ENCODE results near the gene MC2R.

MC2R gene

DNA sequence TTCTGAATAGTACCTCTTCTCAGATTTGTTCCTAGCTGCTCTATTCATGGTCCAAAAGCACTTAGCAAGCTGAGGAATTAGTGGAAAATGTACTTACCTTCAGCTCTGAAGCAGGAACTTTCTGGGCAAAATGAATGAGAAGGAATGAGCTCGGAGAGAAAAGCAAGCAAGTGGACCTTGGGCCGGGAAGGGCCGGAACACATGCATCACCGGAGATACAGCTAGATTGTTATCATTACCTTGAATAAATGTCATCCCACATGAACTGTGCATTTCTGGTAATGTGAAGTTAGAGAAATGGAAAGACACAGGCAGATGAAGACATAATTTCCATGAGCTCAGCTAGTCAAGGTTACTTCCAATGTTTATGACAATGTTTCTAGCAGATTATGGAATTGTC is at the start of gene MC2R:
Gene MC2R, minus strand, starts transcription at position 146 of the 400 bp plus-strand sequence. CDS start 30,018 bp downstream, outside the sequence.
- no peak for DNase-seq (ENCODE audit: low read depth, low spot score)

GRCh38 chr18:13945811-13946210 is 30.5 kb upstream of the MC2R start:
- DNase-seq (ENCODE audit: low read depth, low spot score): no peak

GRCh38 chr18:13943338-13943737 is 28.0 kb upstream of the MC2R start:
- no peak for DNase-seq (ENCODE audit: low read depth, low spot score)

GRCh38 chr18:13940326-13940725 is 25.0 kb upstream of the MC2R start:
- DNase-seq (ENCODE audit: low read depth, low spot score): no peak

GRCh38 chr18:13934676-13935075 is 19.3 kb upstream of the MC2R start:
- no peak for DNase-seq (ENCODE audit: low read depth, low spot score)

DNA sequence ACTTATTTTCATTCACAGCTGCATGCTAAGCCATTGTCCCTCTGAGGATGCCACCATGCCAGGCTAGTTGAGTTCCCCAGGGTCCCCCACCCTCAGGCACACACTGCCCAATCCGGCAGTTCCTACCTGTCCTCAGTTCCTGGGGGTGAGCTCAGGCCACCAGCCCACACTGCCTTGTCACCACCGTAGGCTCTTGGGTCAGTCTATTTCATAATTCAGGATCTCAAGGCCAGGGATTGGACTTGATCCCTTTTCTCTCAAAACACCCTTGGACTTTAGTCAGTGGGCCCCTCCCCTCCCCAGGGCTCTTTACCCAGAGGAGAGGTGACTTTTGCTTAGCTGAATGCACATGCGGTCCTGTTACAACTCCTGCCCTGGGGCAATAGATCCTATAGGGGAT is 18.7 kb upstream of the MC2R start:
- DNase-seq (ENCODE audit: low read depth, low spot score): no peak

DNA sequence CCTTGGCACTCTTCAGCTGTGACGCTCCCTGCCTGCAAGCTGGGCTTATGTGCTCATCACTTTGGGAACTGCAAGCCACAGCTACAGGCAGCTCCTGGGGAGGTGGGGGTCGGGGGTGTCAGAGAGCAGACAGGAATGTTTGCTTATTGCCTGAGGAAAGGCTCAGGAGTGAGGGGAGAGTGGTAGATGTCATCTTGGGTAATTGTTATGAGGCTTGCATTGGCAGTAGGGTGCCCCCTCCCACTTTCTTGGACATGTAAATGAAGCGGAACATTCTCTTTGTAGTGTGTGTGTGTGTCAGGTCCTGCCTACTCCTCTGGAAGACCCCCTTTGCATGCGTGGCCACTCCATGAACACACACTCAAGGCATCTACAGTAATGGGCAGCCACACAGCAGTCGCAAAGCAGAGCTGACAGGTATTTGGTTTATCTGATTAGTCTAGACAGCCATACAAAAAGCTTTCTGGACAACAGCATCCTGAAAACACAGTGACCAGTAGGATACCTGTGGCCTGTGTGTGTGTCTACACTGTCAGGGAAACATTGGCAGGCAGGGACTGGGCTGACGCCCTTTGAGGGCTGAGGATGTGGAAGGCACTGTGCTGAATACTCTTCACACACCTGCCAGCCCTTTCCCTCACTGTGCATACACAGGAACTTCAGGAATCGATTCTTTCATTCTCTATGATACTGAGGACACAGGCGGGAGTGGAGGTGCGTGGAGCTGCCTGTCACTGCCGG is 17.1 kb upstream of the MC2R start:
- no peak for DNase-seq (ENCODE audit: low read depth, low spot score)

DNA sequence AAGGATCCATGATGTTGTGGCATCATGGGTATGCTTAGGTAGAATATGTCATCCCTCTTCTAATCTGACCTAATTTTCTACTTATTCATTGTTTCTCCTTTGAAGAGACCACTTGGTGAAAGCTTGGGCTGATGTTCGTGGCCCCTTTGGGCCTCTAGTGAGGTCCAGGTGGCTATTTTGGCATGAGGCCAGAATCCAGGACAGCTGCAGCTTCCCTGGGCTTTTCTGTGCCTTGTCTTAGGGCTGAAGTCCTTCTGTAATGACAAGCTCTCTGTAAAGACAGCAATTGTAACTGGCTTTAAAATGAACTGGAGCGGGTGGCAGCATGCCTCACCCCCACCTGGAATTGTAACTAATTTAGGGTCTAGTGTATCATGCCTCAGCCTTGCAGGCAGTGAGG is 15.6 kb upstream of the MC2R start:
- no peak for DNase-seq (ENCODE audit: low read depth, low spot score)

DNA sequence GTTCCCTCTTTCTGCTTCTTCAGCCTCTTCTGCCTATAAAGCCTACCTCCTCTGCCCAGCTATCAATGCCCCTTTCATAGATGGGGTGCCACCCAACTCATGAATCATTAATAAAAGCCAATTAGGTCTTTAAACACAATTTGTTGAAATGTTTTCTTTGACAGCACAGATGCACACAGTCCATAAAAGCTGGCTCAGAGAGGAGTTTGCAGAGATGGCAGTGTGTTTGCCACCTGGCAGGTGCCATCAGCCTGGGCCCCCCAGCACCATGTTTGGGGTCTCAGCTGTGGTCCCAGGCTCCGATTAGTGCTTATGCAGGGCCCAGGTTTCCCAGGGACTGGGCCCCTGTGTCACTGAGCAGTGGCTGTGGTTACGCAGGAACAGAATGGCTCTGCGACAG is 7.9 kb upstream of the MC2R start:
- no peak for DNase-seq (ENCODE audit: low read depth, low spot score)

- DNase-seq (ENCODE audit: low read depth, low spot score): no peak
Measured at GRCh38 chr18:13918898-13919297, 3.6 kb upstream of the MC2R start.

DNA sequence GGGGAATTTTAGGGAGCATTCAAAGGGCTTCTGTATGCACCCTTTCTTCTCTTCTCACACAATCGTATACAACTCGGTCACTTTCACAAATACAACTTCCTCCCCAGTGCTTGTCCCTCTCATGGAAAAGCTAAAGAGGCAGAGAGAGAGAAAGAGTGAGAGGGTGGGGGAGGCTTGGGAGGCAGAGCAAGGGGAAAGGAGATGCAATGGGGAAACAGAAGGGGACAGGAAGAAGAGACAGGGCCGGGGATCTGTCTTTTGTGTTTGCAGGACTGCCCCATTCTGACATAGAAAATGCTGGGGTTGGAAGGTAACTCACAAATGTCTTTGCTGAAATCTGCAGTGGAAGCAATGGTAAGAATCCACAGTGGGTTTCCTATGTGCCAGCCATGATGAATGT is 2.1 kb upstream of the MC2R start:
- DNase-seq (ENCODE audit: low read depth, low spot score): no peak

GRCh38 chr18:13916559-13916958 is 1.2 kb upstream of the MC2R start:
- no peak for DNase-seq (ENCODE audit: low read depth, low spot score)

DNA sequence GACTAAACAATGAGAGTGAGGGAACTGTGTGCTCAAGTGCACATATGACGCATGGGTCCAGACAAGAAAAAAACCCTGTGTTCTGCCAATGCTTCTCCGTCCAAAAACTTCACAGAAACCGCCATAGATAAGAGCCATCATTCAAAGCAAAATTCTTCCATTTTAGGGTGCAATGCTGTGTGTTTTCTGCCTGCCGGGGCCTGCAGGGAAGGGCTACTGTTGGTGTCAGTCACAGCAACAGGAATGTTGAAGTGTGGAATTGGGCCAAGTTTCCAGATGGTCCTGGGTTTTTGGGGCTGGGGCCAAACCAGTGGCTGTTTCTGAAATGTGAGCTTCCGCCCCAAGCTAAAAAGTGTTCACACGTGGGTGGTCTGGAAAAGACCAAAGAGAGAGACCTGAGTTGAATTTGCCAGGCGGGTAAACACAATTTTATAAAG is 677 bp upstream of the MC2R start:
- DNase-seq (ENCODE audit: low read depth, low spot score): no peak

- DNase-seq (ENCODE audit: low read depth, low spot score): no peak
Measured at GRCh38 chr18:13914756-13915155, 580 bp downstream of the MC2R start.

GRCh38 chr18:13914170-13914569 is 1.2 kb downstream of the MC2R start:
- no peak for DNase-seq (ENCODE audit: low read depth, low spot score)

DNA sequence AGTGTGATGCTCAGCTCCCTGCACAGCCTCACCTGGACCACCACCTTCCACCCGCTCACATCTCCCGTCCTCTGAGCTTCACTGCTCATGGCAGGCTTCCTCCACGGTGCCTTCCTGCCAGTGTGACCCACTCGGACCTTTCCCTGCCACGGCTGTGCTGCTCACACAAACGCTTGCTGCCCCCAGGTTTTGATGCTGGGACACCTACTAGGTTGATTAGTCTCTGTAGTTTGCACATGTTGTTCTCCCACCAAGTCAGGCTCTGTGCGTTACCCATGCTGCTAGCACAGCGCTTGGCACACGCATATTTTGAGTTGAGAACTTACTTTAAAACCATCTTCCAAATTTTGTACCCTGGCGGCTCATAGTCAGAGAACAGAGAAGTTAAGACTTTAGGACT is 2.1 kb downstream of the MC2R start:
- no peak for DNase-seq (ENCODE audit: low read depth, low spot score)

GRCh38 chr18:13912601-13913000 is 2.7 kb downstream of the MC2R start:
- no peak for DNase-seq (ENCODE audit: low read depth, low spot score)

DNA sequence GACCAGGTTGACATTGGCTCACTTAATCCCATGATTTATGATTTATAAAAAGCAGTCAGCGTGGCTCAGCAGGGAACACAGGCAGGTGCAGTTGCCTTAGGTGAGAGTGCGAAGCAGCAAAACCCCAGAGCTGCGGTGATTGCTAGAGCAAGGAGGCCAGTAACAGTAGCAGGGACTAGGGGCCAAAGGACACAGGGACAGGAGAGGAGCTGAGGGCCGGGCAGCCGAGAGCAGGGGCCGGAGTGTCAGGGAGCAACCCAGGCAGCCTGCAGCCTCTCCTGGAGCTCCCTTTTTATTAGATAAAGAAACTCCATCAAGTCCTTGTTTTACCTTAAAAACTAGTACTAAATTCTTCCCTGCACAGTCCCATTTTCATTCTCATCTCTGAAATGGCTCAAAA is 4.3 kb downstream of the MC2R start:
- no peak for DNase-seq (ENCODE audit: low read depth, low spot score)

GRCh38 chr18:13910501-13910900 is 4.8 kb downstream of the MC2R start:
- no peak for DNase-seq (ENCODE audit: low read depth, low spot score)

DNA sequence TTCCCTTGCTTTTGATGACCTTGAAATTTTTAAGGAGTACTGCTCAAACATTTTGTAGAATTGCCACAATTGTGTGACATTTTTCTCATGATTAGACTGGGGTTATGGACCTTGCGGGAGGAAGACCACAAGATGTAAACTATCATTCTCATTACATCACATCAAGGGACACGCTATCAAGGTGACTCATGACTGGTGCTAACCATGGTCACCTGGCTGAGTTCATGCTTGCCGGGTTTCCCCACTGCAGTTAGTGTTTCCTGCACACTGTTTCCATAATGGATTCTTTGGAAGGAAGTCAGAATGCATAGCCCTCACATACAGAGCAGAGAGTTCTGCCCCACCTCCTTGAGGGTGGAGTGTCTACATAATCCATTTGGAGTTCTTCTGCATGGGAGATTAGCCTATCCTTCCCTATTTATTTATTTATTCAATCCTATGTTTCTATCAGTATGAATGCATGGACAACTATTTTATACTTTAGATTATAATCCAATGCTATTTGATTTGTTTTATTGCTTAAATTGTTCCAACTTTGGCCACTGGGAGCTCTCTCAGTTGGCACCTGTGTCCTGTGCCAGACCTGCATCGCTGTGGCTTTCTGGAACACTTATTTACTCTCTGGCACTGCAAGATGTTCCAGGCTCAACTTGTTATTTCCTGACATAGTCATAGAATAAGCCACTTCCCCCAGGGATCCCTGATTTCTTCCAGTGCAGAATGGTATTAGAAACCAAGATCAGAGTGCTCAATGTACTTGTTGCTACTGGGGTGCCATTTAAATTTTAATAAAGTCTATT is 6.0 kb downstream of the MC2R start:
- DNase-seq (ENCODE audit: low read depth, low spot score): no peak

- no peak for DNase-seq (ENCODE audit: low read depth, low spot score)
Measured at GRCh38 chr18:13900633-13901032, 14.7 kb downstream of the MC2R start.

DNA sequence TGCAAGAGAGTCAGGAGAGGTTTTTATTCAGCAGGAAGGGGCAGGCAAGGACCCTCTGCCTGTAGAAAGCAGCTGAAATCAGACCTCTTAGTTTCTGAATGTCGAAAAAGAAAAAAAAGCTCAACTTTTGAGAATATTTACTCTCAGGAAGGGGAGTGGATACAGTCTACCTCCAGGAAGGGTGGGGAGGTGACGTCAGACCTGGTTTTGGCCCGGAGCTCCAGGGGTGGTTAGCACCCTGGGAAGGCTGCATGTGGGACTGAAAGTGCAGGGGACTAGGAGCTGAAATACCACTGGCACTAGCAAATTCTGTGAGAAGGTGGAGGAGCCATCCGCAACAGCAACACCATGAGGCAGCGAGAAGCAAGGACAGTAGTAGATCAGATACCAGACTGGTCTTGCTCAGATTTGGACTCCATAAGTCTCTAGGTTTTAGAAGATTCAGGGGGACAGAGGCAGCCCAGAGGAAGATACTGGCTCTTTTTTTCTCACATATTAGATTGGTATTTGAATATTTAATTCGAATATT is 19.8 kb downstream of the MC2R start:
- DNase-seq (ENCODE audit: low read depth, low spot score): no peak

DNA sequence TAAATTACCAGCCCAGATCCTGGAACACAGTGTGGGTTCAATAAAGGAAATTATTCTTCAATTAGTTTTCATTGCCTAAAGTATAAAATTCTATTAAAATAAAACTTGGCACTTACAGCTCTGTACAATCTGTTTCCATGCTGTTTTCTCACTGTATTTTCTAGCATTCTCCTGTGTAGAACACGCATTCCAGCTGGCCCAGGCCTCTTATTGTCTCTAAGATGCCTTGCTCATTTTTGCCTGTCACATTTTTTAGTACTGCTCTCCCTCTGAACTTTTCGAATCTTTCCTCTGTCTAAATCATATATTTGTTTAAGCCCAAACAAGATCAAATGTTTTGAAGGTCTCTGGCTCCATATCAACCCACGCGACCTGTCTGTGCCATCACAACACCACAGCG is 20.8 kb downstream of the MC2R start:
- DNase-seq (ENCODE audit: low read depth, low spot score): no peak
